ENCODE measurements around the gene KDM6A. TPM values are rescaled to one million over a fixed set of nuclear protein-coding genes. Genes with fewer than 3 reads are reported as not detected.

The KDM6A gene
- total RNA-seq, 1 experiment from 2014 or later: 42.8 TPM

DNA sequence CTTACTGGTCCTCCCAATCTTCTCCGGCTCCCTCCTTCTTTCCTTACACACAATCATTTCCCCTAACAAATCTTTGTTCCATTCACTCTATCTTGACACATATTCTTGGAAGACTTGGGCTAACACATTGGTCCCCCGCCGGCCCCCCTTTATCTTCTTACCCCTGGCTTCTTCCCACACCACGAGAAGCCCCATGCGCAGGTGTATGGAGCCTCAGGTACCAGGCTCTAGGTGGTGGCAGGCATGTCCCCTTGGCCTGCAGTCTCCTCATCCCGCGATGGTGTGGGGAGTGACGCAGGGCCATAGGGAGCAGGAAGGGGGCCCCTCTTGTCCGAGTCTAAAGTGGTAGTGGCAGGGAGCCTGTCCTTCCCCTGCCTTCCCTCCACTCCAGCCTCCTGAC, 277.8 kb downstream of the KDM6A start:
- Mint-ChIP-seq H3K27me3 (ENCODE audit: low read depth) (no peaks in the 10 kb centered on the region; the same call in none of the 2 replicates), H3K36me3 (ENCODE audit: insufficient read depth in 1 of 3, low read depth in 3 of 3) (peaks cover 0 to 3% (median 0%) of the 10 kb centered on the region in 3 experiments; a peak in 3 of 7 replicates), H3K27ac (no peak overlapping the region), H3K9me3 (peaks cover 71 to 74% of the 10 kb centered on the region in 2 experiments), H3K4me3 (no peak overlapping the region), H3K4me1 (no peaks in the 10 kb centered on the region)
- no peak overlapping the region for H2BK5ac ChIP-seq (ENCODE audit: insufficient read length, low read length)
- TF ChIP-seq, protein P1, sequence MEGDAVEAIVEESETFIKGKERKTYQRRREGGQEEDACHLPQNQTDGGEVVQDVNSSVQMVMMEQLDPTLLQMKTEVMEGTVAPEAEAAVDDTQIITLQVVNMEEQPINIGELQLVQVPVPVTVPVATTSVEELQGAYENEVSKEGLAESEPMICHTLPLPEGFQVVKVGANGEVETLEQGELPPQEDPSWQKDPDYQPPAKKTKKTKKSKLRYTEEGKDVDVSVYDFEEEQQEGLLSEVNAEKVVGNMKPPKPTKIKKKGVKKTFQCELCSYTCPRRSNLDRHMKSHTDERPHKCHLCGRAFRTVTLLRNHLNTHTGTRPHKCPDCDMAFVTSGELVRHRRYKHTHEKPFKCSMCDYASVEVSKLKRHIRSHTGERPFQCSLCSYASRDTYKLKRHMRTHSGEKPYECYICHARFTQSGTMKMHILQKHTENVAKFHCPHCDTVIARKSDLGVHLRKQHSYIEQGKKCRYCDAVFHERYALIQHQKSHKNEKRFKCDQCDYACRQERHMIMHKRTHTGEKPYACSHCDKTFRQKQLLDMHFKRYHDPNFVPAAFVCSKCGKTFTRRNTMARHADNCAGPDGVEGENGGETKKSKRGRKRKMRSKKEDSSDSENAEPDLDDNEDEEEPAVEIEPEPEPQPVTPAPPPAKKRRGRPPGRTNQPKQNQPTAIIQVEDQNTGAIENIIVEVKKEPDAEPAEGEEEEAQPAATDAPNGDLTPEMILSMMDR (conservative IDR thresholded peaks at IDR 0.05): no peak
- no peaks in the 10 kb centered on the region for H3K27me3 ChIP-seq (ENCODE audit: insufficient read depth, low read length)
- no peak overlapping the region for H3K14ac ChIP-seq (ENCODE audit: insufficient read depth, low read length)
- H3K79me2 ChIP-seq (ENCODE audit: insufficient read depth, low read length): no peaks in the 10 kb centered on the region
- no peak overlapping the region for H3K9ac ChIP-seq (ENCODE audit: extremely low read depth, insufficient read length, low read length)
- H3K27ac ChIP-seq (ENCODE audit: insufficient read length, low read depth, low read length): no peak overlapping the region
- H3K4ac ChIP-seq (ENCODE audit: low read depth, low read length): no peak overlapping the region
- H3K23ac ChIP-seq (ENCODE audit: insufficient read length, low read depth, low read length): no peak overlapping the region
- H4K91ac ChIP-seq (ENCODE audit: insufficient read length, low read depth, low read length): no peak overlapping the region
- H3K18ac ChIP-seq (ENCODE audit: insufficient read length, low read depth, low read length): no peak overlapping the region
- no peaks in the 10 kb centered on the region for H4K20me1 ChIP-seq (ENCODE audit: control insufficient read depth, insufficient read depth, insufficient read length)
- H4K5ac ChIP-seq (ENCODE audit: insufficient read length, low read depth, low read length): no peak overlapping the region
- no peak overlapping the region for H2BK20ac ChIP-seq (ENCODE audit: low read depth, low read length, poor library complexity, severe bottlenecking)
- no peaks in the 10 kb centered on the region for H3K79me1 ChIP-seq (ENCODE audit: insufficient read depth, low read depth, low read length, poor library complexity, severe bottlenecking)
- H2BK15ac ChIP-seq (ENCODE audit: low read depth, low read length): no peak overlapping the region
- H2AK5ac ChIP-seq (ENCODE audit: insufficient read length, low read length): no peak overlapping the region
- H2AFZ ChIP-seq (ENCODE audit: low read length): no peak overlapping the region
- no peak overlapping the region for H2BK12ac ChIP-seq (ENCODE audit: insufficient read length, low read depth, low read length)
- H3K23me2 ChIP-seq (ENCODE audit: insufficient read length, low read depth, low read length, poor library complexity, severe bottlenecking): no peaks in the 10 kb centered on the region
- peaks cover 44% of the 10 kb centered on the region for H3K9me3 ChIP-seq (ENCODE audit: control insufficient read depth, low read depth, low read length)
- H3K56ac ChIP-seq (ENCODE audit: insufficient read length, low read depth, low read length): no peak overlapping the region
- no peak for DNase-seq
- no peak overlapping the region for H3K4me2 ChIP-seq (ENCODE audit: insufficient read depth, insufficient read length, low read length)
- H2BK120ac ChIP-seq (ENCODE audit: low read depth, low read length, poor library complexity, severe bottlenecking): no peak overlapping the region
- H4K8ac ChIP-seq (replicated peaks; ENCODE audit: insufficient read length, low read depth, low read length): no peak overlapping the region
- H3T11ph ChIP-seq (ENCODE audit: low read length): no peak overlapping the region
- no peaks in the 10 kb centered on the region for H3K4me1 ChIP-seq (ENCODE audit: insufficient read depth, low read length)
- WGBS (ENCODE audit: extremely low coverage, insufficient read length, low lambda C conversion rate): no CpG with 5 or more reads among the region's 9 CpGs
